ENCODE measurements around the gene HPN.

GRCh38 chr19:34997071-34997617 lies 44.4 kb upstream of the HPN start:
- TF ChIP-seq POLR2A (IDR thresholded peaks at IDR 0.05), result no peak
- TF ChIP-seq, protein P1, sequence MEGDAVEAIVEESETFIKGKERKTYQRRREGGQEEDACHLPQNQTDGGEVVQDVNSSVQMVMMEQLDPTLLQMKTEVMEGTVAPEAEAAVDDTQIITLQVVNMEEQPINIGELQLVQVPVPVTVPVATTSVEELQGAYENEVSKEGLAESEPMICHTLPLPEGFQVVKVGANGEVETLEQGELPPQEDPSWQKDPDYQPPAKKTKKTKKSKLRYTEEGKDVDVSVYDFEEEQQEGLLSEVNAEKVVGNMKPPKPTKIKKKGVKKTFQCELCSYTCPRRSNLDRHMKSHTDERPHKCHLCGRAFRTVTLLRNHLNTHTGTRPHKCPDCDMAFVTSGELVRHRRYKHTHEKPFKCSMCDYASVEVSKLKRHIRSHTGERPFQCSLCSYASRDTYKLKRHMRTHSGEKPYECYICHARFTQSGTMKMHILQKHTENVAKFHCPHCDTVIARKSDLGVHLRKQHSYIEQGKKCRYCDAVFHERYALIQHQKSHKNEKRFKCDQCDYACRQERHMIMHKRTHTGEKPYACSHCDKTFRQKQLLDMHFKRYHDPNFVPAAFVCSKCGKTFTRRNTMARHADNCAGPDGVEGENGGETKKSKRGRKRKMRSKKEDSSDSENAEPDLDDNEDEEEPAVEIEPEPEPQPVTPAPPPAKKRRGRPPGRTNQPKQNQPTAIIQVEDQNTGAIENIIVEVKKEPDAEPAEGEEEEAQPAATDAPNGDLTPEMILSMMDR (IDR thresholded peaks at IDR 0.05), result no peak
- TF ChIP-seq EP300 (IDR thresholded peaks at IDR 0.05), result no peak

Data from tibial nerve (tissue), 4 donors.